GM10847 (cell line): ENCODE results near the gene RASGRF1.

Experiments used
- POLR2A ChIP-seq: IDR thresholded peaks from 2 replicates; pipeline ENCODE4 v1.6.1; 2011; ENCODE audit not compliant: insufficient read length; ENCODE audit errors: extremely low read depth

The RASGRF1 gene

GRCh38 chr15:78996894-78997275, 93.7 kb downstream of the RASGRF1 start:
- TF ChIP-seq POLR2A, result no peak

- no peak for TF ChIP-seq POLR2A
Measured at GRCh38 chr15:78995921-78996893, 94.4 kb downstream of the RASGRF1 start.

GRCh38 chr15:78993931-78994530, 96.5 kb downstream of the RASGRF1 start:
- TF ChIP-seq POLR2A, result no peak

DNA sequence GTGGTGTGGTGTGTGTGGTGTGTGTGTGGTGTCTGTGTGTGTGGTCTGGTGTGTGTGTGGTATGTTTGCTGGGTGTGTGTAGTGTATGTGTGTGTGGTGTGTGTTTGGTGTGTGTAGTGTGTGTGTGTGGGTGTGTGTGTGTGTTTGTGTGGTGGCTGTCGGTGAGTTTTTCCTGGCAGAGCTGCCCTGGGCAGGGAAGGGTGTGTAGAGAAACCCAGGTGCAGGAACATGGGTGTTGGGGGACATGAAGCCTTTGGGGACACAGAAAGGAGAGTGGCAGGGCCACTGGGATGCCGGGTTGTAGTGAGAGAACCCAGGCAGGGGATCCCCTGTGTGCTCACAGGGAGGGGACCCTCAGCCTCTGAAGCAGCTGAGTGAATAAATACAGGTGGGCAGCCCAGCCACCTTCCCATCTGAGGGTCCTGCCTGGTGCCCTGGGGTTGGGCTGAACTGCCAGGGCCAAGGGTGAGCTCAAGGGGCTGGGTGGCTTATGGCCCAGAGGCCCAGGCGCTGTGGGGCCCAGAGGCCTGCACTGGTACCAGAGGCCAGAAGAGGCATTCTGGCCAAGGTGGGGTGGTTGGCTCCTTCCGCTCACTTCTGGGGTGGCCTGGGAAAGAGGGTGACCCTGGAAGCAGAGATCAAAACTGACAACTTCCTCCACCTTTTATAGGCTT, 97.2 kb downstream of the RASGRF1 start:
- no peak for TF ChIP-seq POLR2A

- no peak for TF ChIP-seq POLR2A
Measured at GRCh38 chr15:78992416-78993256, 97.9 kb downstream of the RASGRF1 start.

GRCh38 chr15:78991879-78992278, 98.7 kb downstream of the RASGRF1 start:
- no peak for TF ChIP-seq POLR2A

DNA sequence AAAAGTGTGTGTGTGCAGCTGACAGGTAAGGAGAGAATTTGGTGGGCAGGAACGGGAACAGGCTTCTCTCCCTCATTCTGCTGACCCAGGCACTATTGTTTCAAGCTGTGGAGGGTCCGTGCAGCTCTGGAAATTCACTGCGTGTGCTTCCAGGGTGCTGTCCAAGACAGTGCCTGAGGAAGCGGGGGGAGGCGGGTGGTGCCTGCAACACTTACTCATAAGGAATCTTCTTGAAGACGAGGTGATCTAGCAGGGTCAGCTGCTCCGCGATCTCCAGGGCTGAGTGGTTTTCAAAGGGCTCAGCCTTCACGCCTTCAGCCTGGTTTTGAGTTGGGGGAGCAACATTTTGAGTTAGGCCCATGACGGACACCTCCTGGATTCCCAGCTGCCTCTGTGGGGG, 99.1 kb downstream of the RASGRF1 start:
- no peak for TF ChIP-seq POLR2A

- TF ChIP-seq POLR2A, result no peak
Measured at GRCh38 chr15:78990278-78990677, 100.3 kb downstream of the RASGRF1 start.

DNA sequence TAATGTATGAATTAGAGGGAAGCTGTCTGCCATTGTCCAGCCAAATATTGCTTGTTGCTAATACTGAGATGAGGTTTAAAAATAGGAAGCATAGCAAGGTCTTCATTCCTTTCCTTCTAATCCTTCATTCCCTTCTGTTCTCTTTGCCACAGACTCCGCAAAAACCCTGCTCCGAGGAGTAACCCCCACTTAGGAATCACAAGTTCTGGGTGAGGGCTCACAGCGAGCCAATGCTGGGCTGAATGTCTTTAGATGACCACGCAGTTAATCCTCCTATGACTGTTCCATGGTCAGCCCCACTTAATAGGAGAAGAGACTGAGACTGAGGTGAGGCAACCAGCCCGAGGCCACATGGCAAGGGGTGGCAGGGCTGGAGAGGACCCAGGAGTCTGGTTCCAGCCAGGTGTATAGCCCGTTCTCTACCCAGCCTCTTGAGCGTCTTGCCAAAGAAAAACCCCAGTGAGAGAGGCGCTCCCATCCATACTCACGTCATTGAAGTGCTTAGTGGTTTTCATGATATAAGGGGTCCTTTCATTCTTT, 100.8 kb downstream of the RASGRF1 start:
- TF ChIP-seq POLR2A, result no peak

- TF ChIP-seq POLR2A, result no peak
Measured at GRCh38 chr15:78988361-78988911, 102.1 kb downstream of the RASGRF1 start.

DNA sequence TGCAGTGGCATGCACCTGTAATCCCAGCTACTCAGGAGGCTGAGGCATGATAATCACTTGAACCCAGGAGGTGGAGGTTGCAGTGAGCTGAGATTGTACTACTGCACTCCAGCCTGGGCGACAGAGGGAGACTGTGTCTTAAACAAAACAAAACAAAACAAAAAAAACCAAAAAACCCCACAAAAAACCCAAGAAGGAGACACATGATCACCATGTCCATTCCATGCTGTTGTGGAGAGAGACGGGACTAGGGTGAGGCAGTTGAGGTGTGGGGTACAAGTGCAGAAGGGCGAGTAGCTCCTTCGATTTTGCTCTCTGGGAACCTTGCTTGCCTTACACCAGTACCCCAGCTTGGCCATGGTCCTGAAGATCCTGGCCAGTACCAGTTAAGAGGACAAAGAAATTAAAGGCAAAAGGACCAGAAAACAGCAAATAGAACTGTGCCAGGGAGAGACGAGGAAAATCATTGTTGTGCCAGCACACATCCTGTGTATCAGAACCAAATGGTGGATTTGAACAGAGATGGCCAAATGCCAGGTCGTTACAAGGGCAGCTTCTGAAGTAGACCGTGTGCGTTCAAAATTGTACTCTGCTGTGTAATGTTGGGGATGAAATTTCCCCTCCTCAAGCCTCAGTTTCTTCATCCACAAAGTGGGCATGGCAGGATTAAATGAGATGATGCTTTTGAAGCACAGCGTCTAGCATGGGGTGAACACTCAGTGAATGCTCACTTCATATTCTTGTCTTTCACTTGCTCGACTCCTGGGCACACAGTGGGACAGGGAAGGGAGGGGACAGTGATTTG, 102.8 kb downstream of the RASGRF1 start:
- no peak for TF ChIP-seq POLR2A

DNA sequence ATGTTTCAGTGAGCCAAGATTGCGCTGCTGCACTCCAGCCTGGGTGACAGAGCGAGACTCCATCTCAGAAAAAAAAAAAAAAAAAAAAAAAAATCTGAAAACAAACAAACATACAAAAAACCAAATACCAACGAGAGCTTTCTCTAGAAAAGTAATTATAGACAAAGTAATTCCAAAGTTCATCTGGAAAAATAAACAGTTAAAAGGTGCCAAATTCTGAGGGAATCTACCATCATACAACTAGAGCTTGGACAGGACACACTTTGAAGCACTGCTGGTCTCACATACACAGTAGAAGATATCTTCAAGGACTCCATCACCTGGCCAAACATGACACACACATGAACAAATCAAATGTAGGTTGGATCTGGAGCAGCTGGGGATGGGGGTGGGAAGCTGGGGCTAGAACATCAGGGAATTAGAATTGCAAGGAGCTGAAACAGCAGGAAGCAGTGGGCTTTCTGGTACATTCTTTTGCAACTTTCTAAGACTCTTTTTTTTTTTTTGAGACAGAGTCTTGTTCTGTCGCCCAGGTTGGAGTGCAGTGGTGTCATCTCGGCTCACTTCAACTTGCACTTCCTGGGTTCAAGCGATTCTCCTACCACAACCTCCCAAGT, 104.6 kb downstream of the RASGRF1 start:
- TF ChIP-seq POLR2A, result no peak

DNA sequence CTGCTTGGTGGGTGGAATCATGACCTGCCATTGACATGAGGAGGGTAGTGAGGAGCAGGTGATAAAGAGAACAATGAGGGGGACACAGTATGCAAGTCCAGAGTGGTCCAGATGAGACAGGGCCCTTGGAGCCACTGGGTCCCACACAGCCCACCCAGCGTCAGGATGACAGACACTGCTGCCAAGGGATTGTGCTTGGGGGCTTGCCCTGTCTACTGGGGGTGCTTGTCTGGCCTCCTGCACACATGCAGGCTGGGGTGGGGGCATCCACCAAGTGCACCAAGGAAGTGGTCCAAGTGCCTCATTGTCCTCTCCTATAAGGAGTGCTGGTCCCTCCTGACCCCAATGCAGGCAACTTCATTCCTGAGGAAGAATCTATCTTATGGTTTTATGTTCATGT, 106.5 kb downstream of the RASGRF1 start:
- no peak for TF ChIP-seq POLR2A
